Calu3 (cell line): ENCODE measurements around the gene PPIF. TPM values are rescaled to one million over a fixed set of nuclear protein-coding genes. Genes with fewer than 3 reads are reported as not detected.

ENCODE experiments used
- BruUV-seq: library from RNA; stranded (reverse); fragments of 400-500 nt; replicated peaks from 2 replicates; lab custom pipeline; 2021; lab: Mats Ljungman, UMichigan
- CTCF ChIA-PET: fragments of 300-600 bp; sonication (Branson Sonifier 250); formaldehyde crosslinking; loops from one replicate; lab custom pipeline; 2022; ENCODE audit warnings: antibody characterized with exemption; lab: Charles Lee
- DNase-seq: peaks from one replicate; pipeline ENCODE4 v3.0.0; 2022
- H3K27ac Mint-ChIP-seq: one replicate; pipeline ENCODE4 v1.8.0; 2022; ENCODE audit warnings: mixed read lengths; ENCODE audit not compliant: unreplicated experiment
- H3K27me3 Mint-ChIP-seq: one replicate; pipeline ENCODE4 v1.8.0; 2022; ENCODE audit warnings: mixed read lengths; ENCODE audit not compliant: unreplicated experiment
- H3K36me3 Mint-ChIP-seq: one replicate; pipeline ENCODE4 v1.8.0; 2022; ENCODE audit warnings: mild to moderate bottlenecking, moderate library complexity, mixed read lengths; ENCODE audit not compliant: insufficient read depth, unreplicated experiment
- H3K4me1 Mint-ChIP-seq: one replicate; pipeline ENCODE4 v1.8.0; 2022; ENCODE audit warnings: mild to moderate bottlenecking, low read depth, mixed read lengths; ENCODE audit not compliant: unreplicated experiment
- H3K4me3 Mint-ChIP-seq: one replicate; pipeline ENCODE4 v1.8.0; 2022; ENCODE audit warnings: mild to moderate bottlenecking, low read depth, moderate library complexity, mixed read lengths; ENCODE audit not compliant: unreplicated experiment
- H3K9me3 Mint-ChIP-seq: one replicate; pipeline ENCODE4 v1.8.0; 2022; ENCODE audit warnings: low read depth, mixed read lengths; ENCODE audit not compliant: unreplicated experiment
- intact Hi-C: fragments of 100-400 bp; cut with micrococcal nuclease; formaldehyde crosslinking; loops from one replicate; pipeline ENCODE4 v1.10.0; 2022; ENCODE audit not compliant: unreplicated experiment
- total RNA-seq: library from RNA; stranded (reverse); gene quantifications from 2 replicates; pipeline ENCODE4 v1.2.3, GENCODE V29; 2022
- TF ChIP-seq, protein P1 (sequence below): fragments of 200-600 bp; IDR thresholded peaks from one replicate; pipeline ENCODE4 v1.8.0; 2022; ENCODE audit warnings: antibody characterized with exemption; ENCODE audit not compliant: unreplicated experiment

Gene PPIF
- total RNA-seq, 1 experiment from 2014 or later: 77.2 TPM

DNA sequence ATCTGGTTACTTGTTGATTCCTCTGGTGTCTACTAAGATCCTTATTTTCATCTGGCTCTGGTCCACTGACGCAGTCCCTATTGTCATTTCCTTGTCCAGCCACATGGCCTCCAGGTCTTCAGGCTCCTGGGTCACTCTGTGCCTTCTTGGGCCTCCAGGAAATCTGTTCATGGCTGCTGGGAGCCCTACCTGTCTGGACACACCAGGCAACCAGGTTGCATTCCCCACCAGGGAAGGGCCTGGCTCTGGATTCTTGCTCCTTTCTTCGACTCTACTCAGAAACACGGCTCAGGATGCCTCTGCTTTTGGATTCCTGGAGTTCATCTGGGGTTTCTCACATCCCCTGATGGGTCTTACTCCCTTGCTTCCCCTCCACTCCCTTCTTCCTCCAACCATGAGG, 8.0 kb upstream of the PPIF start:
- TF ChIP-seq, protein P1, sequence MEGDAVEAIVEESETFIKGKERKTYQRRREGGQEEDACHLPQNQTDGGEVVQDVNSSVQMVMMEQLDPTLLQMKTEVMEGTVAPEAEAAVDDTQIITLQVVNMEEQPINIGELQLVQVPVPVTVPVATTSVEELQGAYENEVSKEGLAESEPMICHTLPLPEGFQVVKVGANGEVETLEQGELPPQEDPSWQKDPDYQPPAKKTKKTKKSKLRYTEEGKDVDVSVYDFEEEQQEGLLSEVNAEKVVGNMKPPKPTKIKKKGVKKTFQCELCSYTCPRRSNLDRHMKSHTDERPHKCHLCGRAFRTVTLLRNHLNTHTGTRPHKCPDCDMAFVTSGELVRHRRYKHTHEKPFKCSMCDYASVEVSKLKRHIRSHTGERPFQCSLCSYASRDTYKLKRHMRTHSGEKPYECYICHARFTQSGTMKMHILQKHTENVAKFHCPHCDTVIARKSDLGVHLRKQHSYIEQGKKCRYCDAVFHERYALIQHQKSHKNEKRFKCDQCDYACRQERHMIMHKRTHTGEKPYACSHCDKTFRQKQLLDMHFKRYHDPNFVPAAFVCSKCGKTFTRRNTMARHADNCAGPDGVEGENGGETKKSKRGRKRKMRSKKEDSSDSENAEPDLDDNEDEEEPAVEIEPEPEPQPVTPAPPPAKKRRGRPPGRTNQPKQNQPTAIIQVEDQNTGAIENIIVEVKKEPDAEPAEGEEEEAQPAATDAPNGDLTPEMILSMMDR: no peak
- DNase-seq: no peak
- intact Hi-C loops: no loop called here
- Mint-ChIP-seq H3K4me1 (no peaks in the 10 kb centered on the region), H3K27ac (no peak overlapping the region), H3K27me3 (peaks cover 28% of the 10 kb centered on the region), H3K36me3 (no peaks in the 10 kb centered on the region), H3K9me3 (no peaks in the 10 kb centered on the region), H3K4me3 (no peak overlapping the region)
- no TSS peak for BruUV-seq
- CTCF ChIA-PET: no interaction called here

DNA sequence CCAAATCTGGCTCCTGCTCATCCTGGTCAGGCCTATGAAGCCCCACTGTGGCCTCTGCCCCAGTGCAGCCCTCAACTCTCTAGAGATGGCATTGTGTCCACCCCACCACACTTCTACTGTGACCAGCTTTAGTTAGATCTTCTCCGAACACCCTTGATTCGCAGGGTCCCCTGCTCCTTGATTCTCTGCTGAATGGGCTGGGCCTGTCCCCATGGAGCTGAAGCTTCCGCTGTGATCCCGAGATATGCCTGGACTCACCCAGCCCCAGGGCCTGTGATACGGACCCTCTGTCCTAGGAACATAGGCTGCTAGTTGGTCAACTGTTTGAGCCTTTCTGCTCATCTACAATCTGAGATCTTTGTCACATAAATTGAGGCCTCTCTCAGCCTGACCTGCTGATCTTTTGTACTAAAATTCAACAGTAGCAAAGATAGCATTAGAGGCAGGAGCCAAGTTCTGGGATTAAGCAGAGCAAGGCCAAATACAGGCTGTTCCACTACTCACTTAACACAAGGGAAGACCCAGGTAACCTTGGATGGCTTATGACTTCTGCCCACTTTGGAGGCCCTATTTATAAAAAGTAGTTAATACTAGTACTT, 6.5 kb upstream of the PPIF start:
- H3K27ac Mint-ChIP-seq: no peak overlapping the region
- no peak for DNase-seq
- TF ChIP-seq, protein P1: no peak
- no TSS peak for BruUV-seq
- intact Hi-C loops: no loop called here
- CTCF ChIA-PET: no interaction called here
- H3K4me1 Mint-ChIP-seq: no peaks in the 10 kb centered on the region
- peaks cover 15% of the 10 kb centered on the region for H3K27me3 Mint-ChIP-seq
- no peaks in the 10 kb centered on the region for H3K9me3 Mint-ChIP-seq
- H3K4me3 Mint-ChIP-seq: no peak overlapping the region
- H3K36me3 Mint-ChIP-seq: no peaks in the 10 kb centered on the region

DNA sequence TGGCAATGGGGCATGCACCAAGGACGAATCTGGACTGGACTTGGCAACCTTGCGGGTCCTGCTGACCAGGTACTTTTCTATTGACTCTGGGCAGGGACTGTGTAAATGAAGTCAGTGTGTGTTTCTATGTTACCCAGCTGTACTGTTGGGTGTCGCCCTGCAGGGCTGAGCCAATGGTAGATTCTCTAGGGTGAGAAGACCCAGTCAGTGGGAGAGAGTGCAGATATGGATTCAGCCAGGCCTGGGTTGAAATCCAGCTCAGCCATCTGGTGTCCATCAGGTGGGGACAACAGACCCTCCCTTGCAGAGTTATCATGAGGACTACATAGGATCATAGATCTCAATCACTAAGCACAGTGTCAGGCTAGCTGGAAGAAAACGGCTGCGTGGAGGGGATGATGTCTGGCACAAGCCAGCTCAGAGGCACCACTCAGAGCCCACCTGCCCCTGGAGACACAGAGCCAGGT, 4.9 kb upstream of the PPIF start:
- intact Hi-C loops: no loop called here
- TF ChIP-seq, protein P1: no peak
- Mint-ChIP-seq H3K4me3 (no peak overlapping the region), H3K36me3 (peaks cover 5% of the 10 kb centered on the region), H3K27ac (no peak overlapping the region), H3K27me3 (no peaks in the 10 kb centered on the region), H3K9me3 (no peaks in the 10 kb centered on the region), H3K4me1 (no peaks in the 10 kb centered on the region)
- DNase-seq: no peak
- CTCF ChIA-PET: interaction anchor here (1.0 kb wide), 1 partner anchor 20 kb away, joined by 3 read pairs; no protein-coding TSS in a partner anchor
- no TSS peak for BruUV-seq

DNA sequence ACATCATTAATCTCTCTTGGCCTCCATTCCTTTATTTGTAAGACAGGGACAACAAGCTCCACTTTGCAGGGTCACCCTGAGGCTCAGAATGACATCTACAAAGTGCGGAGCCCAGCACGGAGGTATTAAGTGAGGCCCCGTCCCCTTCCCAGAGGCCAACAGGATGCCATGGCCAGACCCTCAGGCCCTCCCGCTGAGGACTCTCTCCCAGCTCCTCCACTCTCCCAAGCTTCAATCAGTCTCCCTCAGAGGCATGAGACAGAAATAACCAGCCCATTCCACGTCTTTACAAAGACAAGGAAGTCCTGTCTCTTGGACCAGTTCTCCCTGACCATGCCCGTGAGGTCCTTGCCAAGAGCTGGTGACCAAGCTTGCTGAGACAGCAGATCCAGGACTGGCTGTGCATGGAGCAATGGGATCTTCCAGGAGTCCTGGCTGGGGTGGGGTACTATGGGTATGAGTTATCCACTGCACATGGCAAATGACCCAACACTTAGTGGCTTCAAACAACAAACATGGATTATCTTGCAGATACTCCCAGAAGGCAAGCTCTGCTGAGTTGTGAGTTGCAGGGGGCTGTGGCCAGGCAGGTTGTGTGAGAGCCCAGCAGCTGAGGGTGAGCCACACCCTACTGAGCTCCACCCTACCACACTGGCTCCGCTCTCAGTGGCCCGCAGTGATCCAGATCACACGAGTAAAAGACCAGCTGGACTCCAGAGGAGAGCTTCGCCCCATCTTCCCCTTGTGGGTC, 4.3 kb upstream of the PPIF start:
- TF ChIP-seq, protein P1: no peak
- intact Hi-C loops: no loop called here
- Mint-ChIP-seq H3K27me3 (no peaks in the 10 kb centered on the region), H3K9me3 (no peaks in the 10 kb centered on the region), H3K36me3 (peaks cover 11% of the 10 kb centered on the region), H3K27ac (no peak overlapping the region), H3K4me1 (no peaks in the 10 kb centered on the region), H3K4me3 (no peak overlapping the region)
- no peak for DNase-seq
- BruUV-seq: no TSS peak
- CTCF ChIA-PET: interaction anchor here (1.0 kb wide), 1 partner anchor 20 kb away, joined by 3 read pairs; no protein-coding TSS in a partner anchor
